GM12878 (cell line): ENCODE measurements around the gene C1QTNF5. TPM values are rescaled to one million over a fixed set of nuclear protein-coding genes. Genes with fewer than 3 reads are reported as not detected.

Source experiments
- BRCA1 ChIP-seq: IDR thresholded peaks from 2 replicates; pipeline ENCODE4 v1.6.1; 2011; ENCODE audit warnings: low read depth, low read length, improper control_type of control experiment
- CBX3 ChIP-seq: fragments of 200-600 bp; sonication (generic); IDR thresholded peaks from 2 replicates; pipeline ENCODE4 v1.6.1; 2016; ENCODE audit warnings: low read depth, borderline replicate concordance
- EP300 ChIP-seq, 2 experiments: fragments of 150-350 bp in 1 of 2; IDR thresholded peaks; 2 replicates each; pipeline ENCODE4 v1.6.1; 2011 to 2012; ENCODE audit warnings: low read depth in 2 of 2, low read length in 2 of 2, borderline replicate concordance in 1 of 2, improper control_type of control experiment in 1 of 2, inconsistent platforms in 1 of 2; ENCODE audit not compliant: control insufficient read depth in 1 of 2
- ESRRA ChIP-seq: IDR thresholded peaks from 2 replicates; pipeline ENCODE4 v1.6.1; 2012; ENCODE audit warnings: mild to moderate bottlenecking, low read length, improper control_type of control experiment
- GABPA ChIP-seq: IDR thresholded peaks from 2 replicates; pipeline ENCODE4 v1.6.1; 2014; ENCODE audit warnings: antibody characterized with exemption, low read depth, mild to moderate bottlenecking, inconsistent platforms
- HDGF ChIP-seq: fragments of 450-650 bp; IDR thresholded peaks from 2 replicates; pipeline ENCODE4 v1.6.1; 2016; ENCODE audit warnings: antibody characterized with exemption
- IRF5 ChIP-seq: fragments of 450-650 bp; IDR thresholded peaks from 2 replicates; pipeline ENCODE4 v1.6.1; 2017; ENCODE audit warnings: borderline replicate concordance
- KAT2A ChIP-seq: conservative IDR thresholded peaks from 2 replicates; pipeline ENCODE4 v1.6.1; 2011; ENCODE audit warnings: low read depth, low read length; ENCODE audit not compliant: control insufficient read depth
- KLF5 ChIP-seq: fragments of 450-650 bp; IDR thresholded peaks from 2 replicates; pipeline ENCODE4 v1.6.1; 2014; ENCODE audit warnings: mild to moderate bottlenecking; ENCODE audit not compliant: partially characterized antibody
- MYB ChIP-seq: fragments of 150-350 bp; IDR thresholded peaks from 2 replicates; pipeline ENCODE4 v1.6.1; 2014; ENCODE audit warnings: mild to moderate bottlenecking, low read depth, low read length, borderline replicate concordance
- PAX5 ChIP-seq: IDR thresholded peaks from 2 replicates; pipeline ENCODE4 v1.6.1; 2011; ENCODE audit warnings: low read depth, low read length, borderline replicate concordance
- PAX8 ChIP-seq: fragments of 450-650 bp; IDR thresholded peaks from 2 replicates; pipeline ENCODE4 v1.6.1; 2017; ENCODE audit warnings: mild to moderate bottlenecking, moderate library complexity
- PML ChIP-seq: IDR thresholded peaks from 2 replicates; pipeline ENCODE4 v1.6.1; 2012; ENCODE audit warnings: low read length, inconsistent platforms
- RBBP5 ChIP-seq: fragments of 200-600 bp; sonication (generic); conservative IDR thresholded peaks from 2 replicates; pipeline ENCODE4 v1.6.1; 2016
- SMAD1 ChIP-seq: fragments of 450-650 bp; IDR thresholded peaks from 2 replicates; pipeline ENCODE4 v1.6.1; 2018; ENCODE audit warnings: mild to moderate bottlenecking, low read depth; ENCODE audit not compliant: partially characterized antibody
- STAT1 ChIP-seq: fragments of 450-650 bp; conservative IDR thresholded peaks from 2 replicates; pipeline ENCODE4 v1.6.1; 2014; ENCODE audit warnings: antibody characterized with exemption, mild to moderate bottlenecking
- TBL1XR1 ChIP-seq: IDR thresholded peaks from 2 replicates; pipeline ENCODE4 v1.6.1; 2012; ENCODE audit warnings: low read depth, low read length, improper control_type of control experiment
- WRNIP1 ChIP-seq: IDR thresholded peaks from 2 replicates; pipeline ENCODE4 v1.6.1; 2011; ENCODE audit warnings: low read depth, low read length, improper control_type of control experiment, borderline replicate concordance
- ZSCAN29 ChIP-seq: fragments of 450-650 bp; IDR thresholded peaks from 2 replicates; pipeline ENCODE4 v1.6.1; 2017; ENCODE audit warnings: mild to moderate bottlenecking, moderate library complexity
- polyA plus RNA-seq, 11 experiments: library from polyadenylated mRNA; depleted of rRNA in 4 of 11; unstranded in 6 of 11; stranded (reverse) in 5 of 11; fragments of >200 nt; fragmentation: Nextera tagmentation in 4 of 11; fragmentation: Illumina TruSeq in 1 of 11; extraction: Ambion mirVana in 4 of 11; extraction: Trizol in 1 of 11; gene quantifications; 1 replicate in 1 of 11; 2 replicates in 10 of 11; pipeline versions ENCODE4 v1.2.1 to v1.2.3, GENCODE V29; 2011 to 2016; ENCODE audit warnings: inconsistent platforms in 2 of 11, missing spikeins in 2 of 11, low read depth in 1 of 11
- total RNA-seq, 4 experiments: library from RNA; depleted of rRNA in 3 of 4; stranded (reverse); fragments of >200 nt in 3 of 4; fragmentation: Illumina TruSeq in 1 of 4; extraction: Trizol in 1 of 4; gene quantifications; 2 replicates each; pipeline versions ENCODE4 v1.2.1 to v1.2.3, GENCODE V29; 2013 to 2021
- TF ChIP-seq, protein P1 (sequence below): fragments of 450-650 bp; IDR thresholded peaks from 2 replicates; pipeline ENCODE4 v1.6.1; 2016; ENCODE audit warnings: mild to moderate bottlenecking, moderate library complexity, borderline replicate concordance
- TF ChIP-seq, protein P2 (sequence below): IDR thresholded peaks from 2 replicates; pipeline ENCODE4 v1.6.1; 2011; ENCODE audit warnings: low read depth, low read length, improper control_type of control experiment, borderline replicate concordance
- TF ChIP-seq, protein P3 (sequence below): fragments of 450-650 bp; IDR thresholded peaks from 2 replicates; pipeline ENCODE4 v1.6.1; 2016; ENCODE audit warnings: mild to moderate bottlenecking

C1QTNF5 gene
- total and polyA plus RNA-seq, 10 of the 15 experiments (the other 5 are each of a cell fraction or from before 2014, with no cell fraction given) = not detected

DNA sequence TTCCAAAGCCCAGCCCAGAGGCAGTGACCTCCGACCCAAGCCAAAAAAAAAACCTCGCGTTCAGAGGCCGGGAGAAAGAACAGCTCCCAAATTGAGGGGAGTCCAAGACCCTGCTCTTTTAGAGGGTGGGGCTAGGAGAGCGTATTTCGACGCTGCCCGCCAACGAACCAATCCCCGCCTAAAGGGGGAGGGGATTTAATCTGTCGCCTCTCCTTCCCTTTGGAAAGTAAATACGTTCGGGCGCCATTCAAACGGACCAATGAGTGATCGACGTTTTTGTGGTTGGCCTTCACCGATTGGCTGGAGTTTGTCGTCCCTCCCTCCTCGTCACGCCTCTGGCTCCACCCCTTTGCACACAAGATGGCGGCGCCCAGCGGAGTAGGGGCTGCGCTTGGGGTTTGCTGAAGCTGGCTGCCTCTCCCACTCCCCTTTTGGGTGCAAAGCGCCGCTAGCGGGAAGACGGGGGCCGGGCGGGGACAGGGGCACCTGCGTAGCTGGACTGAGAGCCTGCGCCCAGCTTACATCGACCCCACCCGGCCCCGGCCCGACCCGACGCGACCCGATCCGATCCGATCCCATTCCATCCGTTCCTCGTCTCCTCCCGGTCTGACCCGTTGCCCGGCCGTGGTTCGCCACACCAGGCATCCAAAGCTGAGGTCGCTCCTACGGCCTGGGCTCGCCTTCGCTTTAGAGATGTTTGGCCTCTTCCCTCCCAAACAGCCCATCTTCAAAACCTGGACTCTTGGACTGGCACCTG lies 6.3 kb downstream of the C1QTNF5 start, which contains the start of gene RNF26 (continued):
- no peak for TF ChIP-seq IRF5
- no peak for TF ChIP-seq TBL1XR1
- no peak for TF ChIP-seq WRNIP1
- TF ChIP-seq, protein P1, sequence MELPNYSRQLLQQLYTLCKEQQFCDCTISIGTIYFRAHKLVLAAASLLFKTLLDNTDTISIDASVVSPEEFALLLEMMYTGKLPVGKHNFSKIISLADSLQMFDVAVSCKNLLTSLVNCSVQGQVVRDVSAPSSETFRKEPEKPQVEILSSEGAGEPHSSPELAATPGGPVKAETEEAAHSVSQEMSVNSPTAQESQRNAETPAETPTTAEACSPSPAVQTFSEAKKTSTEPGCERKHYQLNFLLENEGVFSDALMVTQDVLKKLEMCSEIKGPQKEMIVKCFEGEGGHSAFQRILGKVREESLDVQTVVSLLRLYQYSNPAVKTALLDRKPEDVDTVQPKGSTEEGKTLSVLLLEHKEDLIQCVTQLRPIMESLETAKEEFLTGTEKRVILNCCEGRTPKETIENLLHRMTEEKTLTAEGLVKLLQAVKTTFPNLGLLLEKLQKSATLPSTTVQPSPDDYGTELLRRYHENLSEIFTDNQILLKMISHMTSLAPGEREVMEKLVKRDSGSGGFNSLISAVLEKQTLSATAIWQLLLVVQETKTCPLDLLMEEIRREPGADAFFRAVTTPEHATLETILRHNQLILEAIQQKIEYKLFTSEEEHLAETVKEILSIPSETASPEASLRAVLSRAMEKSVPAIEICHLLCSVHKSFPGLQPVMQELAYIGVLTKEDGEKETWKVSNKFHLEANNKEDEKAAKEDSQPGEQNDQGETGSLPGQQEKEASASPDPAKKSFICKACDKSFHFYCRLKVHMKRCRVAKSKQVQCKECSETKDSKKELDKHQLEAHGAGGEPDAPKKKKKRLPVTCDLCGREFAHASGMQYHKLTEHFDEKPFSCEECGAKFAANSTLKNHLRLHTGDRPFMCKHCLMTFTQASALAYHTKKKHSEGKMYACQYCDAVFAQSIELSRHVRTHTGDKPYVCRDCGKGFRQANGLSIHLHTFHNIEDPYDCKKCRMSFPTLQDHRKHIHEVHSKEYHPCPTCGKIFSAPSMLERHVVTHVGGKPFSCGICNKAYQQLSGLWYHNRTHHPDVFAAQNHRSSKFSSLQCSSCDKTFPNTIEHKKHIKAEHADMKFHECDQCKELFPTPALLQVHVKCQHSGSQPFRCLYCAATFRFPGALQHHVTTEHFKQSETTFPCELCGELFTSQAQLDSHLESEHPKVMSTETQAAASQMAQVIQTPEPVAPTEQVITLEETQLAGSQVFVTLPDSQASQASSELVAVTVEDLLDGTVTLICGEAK = no peak
- TF ChIP-seq PML = no peak
- no peak for TF ChIP-seq GABPA
- TF ChIP-seq RBBP5 = no peak
- TF ChIP-seq KLF5 = peak; percentile 17
- no peak for TF ChIP-seq STAT1
- TF ChIP-seq, protein P2, sequence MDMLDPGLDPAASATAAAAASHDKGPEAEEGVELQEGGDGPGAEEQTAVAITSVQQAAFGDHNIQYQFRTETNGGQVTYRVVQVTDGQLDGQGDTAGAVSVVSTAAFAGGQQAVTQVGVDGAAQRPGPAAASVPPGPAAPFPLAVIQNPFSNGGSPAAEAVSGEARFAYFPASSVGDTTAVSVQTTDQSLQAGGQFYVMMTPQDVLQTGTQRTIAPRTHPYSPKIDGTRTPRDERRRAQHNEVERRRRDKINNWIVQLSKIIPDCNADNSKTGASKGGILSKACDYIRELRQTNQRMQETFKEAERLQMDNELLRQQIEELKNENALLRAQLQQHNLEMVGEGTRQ = no peak
- no peak for TF ChIP-seq PAX8
- peak; percentile 80; the same call in 1 of the 2 replicates for TF ChIP-seq HDGF
- TF ChIP-seq KAT2A = no peak
- no peak for TF ChIP-seq MYB
- no peak for TF ChIP-seq CBX3
- no peak for TF ChIP-seq ZSCAN29
- TF ChIP-seq, protein P3, sequence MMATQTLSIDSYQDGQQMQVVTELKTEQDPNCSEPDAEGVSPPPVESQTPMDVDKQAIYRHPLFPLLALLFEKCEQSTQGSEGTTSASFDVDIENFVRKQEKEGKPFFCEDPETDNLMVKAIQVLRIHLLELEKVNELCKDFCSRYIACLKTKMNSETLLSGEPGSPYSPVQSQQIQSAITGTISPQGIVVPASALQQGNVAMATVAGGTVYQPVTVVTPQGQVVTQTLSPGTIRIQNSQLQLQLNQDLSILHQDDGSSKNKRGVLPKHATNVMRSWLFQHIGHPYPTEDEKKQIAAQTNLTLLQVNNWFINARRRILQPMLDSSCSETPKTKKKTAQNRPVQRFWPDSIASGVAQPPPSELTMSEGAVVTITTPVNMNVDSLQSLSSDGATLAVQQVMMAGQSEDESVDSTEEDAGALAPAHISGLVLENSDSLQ = peak; percentile 78
- TF ChIP-seq BRCA1 = no peak
- no peak for TF ChIP-seq SMAD1
- no peak for TF ChIP-seq EP300 (IDR thresholded peaks at IDR 0.05; ENCODE audit: borderline replicate concordance in 1 of 2, control insufficient read depth in 1 of 2, low read depth in 2 of 2, low read length in 2 of 2)
- TF ChIP-seq ESRRA = no peak
- TF ChIP-seq PAX5 = peak; percentile 89
